Colon (tissue), 2 donors: ENCODE data around the gene MRTFA.

Source experiments
- FAIRE-seq: peaks from 2 replicates; lab custom pipeline; 2012; peaks lifted over from hg19 to GRCh38; lab: Jason Lieb, UNC
- donor health status: control.
- donor health status: control.

Gene MRTFA

DNA sequence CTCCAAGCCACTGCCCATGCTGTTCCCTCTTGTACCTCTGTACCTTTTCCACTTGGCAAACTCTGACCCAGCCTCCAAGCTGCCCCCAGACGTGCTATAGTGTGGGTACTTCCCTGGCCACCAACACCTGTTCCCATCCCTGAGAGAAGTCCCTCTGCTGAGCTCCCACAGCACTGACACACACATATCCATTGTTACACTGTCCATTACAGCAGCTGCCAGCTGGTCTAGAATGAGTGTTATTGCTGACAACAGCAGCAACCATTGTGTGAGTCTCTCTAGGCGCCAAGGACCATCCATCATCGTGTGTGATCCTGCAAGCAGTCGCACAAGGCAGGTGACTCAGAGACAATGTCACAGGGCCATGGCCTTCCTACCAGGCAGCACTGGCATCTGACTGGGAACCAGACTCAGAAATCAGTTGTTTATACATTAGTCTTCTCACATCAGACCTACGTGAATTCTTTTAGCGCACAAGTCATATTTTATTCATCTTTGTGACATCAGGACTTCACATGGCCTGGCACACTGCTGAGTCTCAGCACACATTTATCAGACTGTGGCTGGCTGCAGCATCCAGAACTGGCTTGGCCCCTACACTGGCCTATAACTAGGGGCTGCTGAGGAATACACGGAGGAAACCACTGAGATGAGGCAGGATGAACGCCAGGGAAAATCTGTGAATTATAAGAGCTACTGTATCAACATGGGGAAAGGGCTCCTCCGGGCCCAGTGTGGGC lies 209.8 kb downstream of the MRTFA start:
- no peak for FAIRE-seq

DNA sequence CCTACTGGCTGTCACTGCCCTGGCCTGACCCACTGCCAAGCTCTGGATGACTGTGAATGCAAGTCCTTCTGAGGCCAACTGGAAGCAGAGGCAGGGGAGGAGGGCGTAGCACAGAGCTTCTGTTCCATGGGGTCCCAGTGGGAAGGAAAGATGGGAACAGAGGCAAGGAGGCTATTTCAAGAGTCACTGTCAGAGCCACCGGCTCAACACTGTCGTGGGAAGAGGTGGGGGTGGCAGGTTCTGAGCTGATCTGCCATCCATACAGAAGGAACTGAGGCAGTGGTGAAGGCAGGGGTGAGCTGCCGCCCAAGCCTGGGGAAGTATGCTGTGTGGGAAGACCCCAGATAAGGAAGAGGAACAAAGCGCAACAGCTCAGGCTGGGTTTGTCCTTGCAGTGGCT lies 211.4 kb downstream of the MRTFA start:
- FAIRE-seq: no peak

DNA sequence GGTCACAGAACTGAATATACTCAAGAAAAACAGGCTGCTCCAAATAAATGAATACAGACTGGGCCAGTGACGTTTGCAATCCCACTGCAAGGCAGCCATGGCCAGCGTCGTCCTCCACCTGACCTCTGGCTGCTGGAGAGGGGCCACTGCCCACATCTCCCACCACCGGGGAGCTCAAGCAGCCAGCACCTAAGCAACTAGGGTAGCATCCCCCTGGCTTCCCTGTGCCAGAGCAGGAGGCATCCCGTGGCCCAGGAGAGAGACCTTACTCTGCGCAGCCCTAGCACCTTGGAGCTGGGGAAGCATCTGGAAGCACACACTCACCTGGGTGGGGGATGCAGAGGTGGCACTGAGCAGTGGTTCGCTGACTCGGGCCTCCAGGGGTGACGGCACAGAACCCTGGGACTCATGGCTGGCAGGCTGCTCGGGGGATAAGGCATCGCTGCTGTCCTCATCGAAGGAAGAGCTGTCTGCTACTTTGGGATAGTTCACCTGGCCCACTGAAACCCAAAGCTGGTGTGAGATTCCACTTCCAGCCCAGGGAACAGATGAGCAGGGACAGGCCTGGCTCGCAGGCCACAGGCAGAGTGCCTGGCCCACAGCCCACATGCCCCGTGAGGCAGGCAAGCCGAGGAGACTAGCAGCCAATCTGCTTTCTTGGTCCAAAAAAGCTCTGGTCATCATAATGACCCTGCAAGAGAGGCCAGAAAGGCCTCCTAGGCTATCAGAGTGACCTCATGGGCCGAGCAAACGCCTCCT lies 212.5 kb downstream of the MRTFA start:
- FAIRE-seq: no peak

- FAIRE-seq: no peak
Measured at GRCh38 chr22:40423310-40423688, 213.2 kb downstream of the MRTFA start.

DNA sequence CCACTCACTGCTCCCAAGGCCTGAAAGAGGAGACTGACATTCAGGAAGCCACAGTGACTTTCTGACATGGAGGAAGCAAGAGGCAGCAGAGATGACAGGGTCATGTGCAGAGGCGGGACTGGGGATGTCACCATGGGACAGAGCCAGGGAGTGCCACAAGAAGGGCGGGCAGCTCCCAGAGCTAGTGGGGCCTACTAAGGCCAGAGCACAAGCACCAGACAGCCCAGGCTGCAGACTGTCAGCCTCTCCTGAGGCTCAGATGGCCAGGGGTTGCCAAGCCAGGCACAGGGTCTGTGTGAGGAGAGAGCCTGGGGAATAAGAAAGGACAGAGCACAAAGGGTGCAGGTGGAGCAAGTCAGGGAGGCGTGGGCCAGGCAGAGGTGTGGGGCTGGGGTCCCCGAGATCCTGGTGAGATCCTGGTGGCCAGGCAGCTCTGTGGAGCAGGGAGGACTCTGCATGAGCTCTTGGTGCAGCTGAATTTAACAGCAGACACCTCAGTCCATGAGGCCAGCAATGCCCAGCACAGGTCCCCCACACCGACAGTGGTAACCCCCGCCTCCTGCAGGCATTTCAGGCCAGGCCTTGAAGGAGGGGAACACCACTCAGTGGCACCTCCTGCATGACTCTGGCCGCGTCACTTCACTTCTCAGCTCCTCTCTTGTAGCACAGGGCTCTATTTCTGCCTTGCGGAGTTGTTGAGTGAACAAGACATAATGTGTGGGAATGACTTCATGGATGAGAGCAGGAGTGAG lies 213.8 kb downstream of the MRTFA start:
- no peak for FAIRE-seq

GRCh38 chr22:40421941-40422340 lies 214.6 kb downstream of the MRTFA start:
- FAIRE-seq: no peak

DNA sequence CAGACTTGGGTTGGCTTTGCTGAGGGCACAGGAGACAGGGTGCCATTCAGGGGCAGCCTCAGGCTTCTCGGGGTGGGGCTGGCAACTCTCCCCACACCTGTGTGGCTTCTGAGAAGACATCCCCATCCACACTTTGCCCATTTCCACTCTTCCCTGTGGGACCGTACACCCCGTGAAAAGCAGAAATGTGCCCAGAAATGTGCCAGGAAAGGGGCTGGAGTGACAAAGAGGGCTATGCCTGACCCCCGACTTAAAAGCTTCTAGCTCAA lies 215.5 kb downstream of the MRTFA start:
- no peak for FAIRE-seq

DNA sequence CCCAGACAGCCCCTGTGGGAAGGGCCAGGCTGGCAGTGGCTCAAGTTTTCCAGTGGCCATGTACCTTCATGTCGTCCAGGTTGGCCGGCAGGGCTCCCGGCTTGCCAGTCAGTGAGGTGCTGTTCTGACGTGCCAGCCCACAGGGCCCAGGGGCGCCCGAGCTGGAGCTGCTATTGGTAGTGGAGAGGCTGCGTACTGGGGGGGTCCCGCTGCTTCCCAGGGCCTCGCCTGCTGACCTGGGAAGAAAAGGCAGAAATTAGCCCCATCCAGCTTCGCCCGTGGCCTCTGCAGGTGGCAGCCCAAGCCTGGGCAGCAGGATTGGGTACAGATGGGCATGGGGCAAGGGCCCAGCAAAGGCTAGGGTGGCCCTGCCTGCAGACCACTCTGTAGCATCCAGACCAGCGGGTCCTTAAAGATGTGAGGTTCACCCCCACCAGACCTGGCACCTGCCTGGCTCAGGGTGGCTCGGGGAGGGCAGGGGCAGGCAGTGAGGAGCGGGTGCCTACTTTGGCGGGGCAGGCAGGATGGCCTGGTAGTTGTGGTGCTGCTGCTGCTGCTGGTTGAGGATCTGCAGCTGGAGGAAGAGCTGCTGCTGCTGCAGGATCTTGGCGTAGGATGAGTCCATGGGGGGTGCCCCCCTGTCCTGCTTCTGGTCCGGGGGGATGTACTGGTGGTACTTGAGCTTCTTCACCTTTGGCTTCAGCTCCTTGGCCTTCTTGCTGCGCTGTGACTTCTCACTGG lies 216.0 kb downstream of the MRTFA start:
- FAIRE-seq: no peak

- FAIRE-seq: no peak
Measured at GRCh38 chr22:40419718-40420117, 216.8 kb downstream of the MRTFA start.

DNA sequence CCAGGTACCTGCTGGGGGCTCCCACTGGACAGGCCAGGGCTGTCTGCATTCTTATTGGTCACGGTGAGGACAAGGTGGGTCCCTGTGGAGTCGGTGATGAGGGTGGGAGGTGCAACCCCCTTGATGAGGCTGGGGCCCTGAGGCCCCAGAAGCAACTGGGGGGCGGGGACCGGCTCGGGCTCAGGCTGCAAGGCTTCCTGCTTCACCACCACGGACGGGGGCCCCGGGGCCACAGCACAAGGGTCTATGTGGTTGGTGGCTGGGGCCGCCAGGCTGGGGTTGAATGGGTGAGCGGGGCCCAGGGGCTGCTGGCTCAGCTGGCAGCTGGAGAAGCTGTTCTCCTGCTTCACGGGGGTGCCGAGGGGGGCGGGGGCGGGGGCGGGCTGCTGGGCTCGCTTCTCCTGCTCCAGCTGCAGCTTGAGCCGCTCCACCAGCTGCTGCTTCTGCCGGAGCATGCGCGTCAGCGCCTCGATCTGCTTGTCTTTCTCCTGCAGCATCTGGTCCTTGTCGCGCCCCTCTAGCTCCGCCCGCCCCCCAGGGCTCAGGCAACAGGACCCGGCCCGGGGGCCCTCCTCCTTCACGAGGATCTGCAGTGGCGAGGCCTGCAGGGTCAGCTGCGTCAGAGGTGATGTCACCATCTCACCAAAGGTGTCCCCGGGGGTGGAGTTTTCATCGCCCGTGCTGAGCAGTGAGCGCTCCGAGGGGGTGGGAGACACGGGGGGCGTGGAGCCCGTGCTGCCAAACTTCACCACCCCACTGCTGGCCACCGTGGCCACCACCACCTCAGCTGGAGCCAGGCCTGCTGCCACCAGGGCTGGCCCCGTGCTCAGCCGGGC lies 217.9 kb downstream of the MRTFA start:
- no peak for FAIRE-seq

- FAIRE-seq: no peak
Measured at GRCh38 chr22:40417881-40418280, 218.6 kb downstream of the MRTFA start.

DNA sequence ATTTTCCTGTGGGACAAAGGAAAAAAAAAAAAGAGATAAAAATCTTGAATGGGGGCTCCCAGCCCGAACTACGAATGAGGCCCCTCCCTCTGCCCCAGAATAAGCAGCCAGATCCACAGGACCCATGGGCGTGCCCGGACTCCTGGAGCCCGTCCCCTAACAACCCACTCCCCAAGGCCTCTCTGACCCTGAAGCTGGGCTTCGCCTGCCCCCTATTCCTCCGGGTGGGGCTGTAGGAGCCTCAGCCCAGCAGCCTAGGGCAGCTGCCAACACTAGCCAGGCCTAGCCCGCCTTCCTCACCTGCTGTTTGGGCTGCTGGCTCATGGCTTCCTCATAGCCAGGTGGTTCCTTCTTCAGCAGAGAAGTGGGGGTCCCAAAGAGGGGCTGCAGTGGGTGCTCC lies 219.5 kb downstream of the MRTFA start:
- no peak for FAIRE-seq

DNA sequence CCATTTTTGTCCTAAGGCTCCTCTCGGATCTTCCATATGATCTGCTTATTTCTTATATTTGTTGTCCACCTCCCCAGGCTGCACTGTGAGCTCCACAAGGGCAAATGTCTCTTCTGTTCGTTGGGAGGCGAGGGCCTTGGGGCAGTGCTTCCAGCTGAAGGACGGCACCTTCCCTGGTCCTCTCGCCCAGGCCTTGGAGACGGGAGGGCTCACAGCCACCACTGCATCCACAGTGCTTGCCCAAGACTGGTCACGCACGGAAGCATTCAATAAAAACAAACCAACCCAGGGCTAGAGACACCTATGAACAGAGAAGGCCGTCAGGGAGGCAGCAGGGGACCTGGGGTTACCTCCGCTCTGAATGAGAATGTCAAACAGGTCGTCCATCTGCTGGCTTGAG lies 219.9 kb downstream of the MRTFA start:
- FAIRE-seq: no peak

DNA sequence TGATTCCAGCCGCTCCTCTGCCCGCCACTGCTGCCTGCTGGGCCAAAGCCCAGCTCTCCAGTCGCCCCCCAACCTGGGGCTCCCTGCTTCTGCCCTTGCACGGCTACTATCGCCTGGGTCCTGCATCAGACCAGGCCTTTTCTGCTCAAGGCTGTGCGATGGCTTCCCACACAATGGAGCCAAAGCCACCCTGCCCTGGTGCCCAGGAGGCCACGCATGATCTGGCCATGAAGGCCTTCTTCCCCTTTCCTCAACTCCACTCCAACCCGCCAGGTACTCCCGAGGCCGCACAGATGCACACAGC lies 220.3 kb downstream of the MRTFA start:
- FAIRE-seq: no peak

DNA sequence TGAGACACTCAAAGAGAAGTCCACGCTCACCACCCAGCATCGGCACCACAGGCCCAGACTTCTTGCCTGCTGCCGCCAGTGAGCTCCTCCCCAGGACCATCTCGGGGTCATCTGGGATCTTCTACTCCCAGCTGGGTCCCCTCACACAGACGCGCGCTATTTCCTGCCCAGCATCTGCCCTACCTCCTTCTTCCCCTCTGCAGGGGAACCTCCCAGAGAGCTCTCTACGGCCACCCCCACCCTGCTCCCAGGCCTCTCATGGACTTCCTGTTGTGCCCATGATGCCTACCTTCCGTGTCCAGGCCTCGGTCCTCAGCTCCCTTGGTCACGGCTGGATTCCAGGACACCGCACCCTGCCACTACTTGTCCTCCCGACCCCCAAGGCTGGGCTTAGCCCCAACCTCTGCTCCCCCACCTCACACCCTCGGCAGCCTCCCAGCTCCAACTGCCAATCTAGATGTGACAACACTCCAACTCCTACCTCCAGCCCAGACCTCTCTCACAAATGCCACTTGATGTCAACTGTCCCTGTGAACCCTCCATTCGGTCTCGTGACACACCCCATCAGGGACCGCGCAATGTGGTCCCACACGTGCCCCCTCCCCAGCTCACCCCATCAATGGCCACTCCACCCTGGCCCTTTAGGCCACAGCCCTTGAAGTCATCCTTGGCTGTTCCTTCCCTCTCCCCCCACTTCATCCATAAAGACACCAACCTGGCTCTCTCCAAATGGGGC lies 220.8 kb downstream of the MRTFA start:
- FAIRE-seq: no peak

DNA sequence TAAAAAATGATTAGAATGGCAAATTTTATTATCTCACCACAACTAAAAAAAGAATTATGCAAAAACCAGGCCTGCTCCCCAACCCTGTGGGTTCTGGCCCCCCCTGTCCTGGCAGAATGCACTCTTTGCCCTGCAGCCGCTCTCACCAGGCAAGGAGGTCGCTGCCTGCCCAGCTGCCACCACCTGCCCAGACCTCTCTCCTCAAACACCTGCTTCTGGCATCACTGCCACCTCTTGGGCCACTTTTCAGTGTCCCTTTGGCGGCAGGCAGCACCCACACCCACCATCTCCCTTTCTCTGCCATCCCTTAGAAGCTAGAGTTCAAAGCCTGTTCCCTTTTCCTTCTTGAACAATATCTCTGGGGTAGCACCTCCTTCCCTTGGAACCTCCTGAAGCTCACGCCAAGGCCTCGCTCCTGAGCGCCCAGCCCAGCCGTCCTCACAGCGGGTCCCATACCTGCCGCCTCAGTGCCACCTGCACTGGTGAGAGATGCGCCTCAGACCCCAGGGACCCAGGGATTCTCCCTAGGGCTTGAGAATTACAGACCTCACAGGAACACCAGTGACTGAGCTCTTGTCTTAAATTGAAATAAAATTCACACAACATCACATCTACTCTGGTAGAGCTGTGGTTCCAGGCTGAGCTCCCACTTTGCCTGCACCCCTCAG lies 221.5 kb downstream of the MRTFA start:
- no peak for FAIRE-seq

- FAIRE-seq: no peak
Measured at GRCh38 chr22:40414311-40414710, 222.2 kb downstream of the MRTFA start.

GRCh38 chr22:40413873-40414272 lies 222.6 kb downstream of the MRTFA start:
- FAIRE-seq: no peak

- no peak for FAIRE-seq
Measured at GRCh38 chr22:40412441-40412840, 224.1 kb downstream of the MRTFA start.

DNA sequence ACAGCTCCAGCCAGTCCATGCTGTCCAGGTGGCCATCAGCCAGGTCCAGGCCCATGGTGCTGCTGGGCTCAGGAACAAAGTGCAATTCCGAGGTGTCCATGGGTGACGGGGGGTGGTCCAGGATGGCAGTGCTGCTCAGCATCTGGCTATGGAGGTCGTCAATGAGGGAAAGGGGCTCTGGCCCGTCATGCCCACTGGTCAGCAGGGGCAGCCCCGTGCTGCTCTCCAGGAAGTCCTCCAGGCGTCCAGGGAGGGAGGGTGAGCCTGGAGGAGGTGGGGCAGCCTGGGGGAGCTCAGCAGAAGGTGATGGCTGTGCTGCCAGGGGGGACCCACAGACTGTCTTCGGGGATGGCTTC lies 225.0 kb downstream of the MRTFA start:
- FAIRE-seq: no peak
